HG02981 (cell line): ENCODE results near the gene RFT1.

Source experiments
- ATAC-seq: cut with Tn5 transposase; IDR thresholded peaks from one replicate; pipeline ENCODE4 v1.9.1; 2021; ENCODE audit warnings: mild to moderate bottlenecking, moderate library complexity; ENCODE audit not compliant: unreplicated experiment

The RFT1 gene

GRCh38 chr3:53092942-53093341 is 37.3 kb downstream of the RFT1 start:
- no peak for ATAC-seq

GRCh38 chr3:53092216-53092615 is 38.0 kb downstream of the RFT1 start:
- ATAC-seq, result no peak

- ATAC-seq, result no peak
Measured at GRCh38 chr3:53091011-53091410, 39.2 kb downstream of the RFT1 start.

GRCh38 chr3:53089511-53089910 is 40.7 kb downstream of the RFT1 start:
- ATAC-seq, result no peak

GRCh38 chr3:53085476-53085875 is 44.8 kb downstream of the RFT1 start:
- ATAC-seq, result no peak

- no peak for ATAC-seq
Measured at GRCh38 chr3:53084310-53085001, 45.8 kb downstream of the RFT1 start.

- no peak for ATAC-seq
Measured at GRCh38 chr3:53083949-53084309, 46.3 kb downstream of the RFT1 start.

GRCh38 chr3:53083521-53083920 is 46.7 kb downstream of the RFT1 start:
- no peak for ATAC-seq

GRCh38 chr3:53082736-53083135 is 47.5 kb downstream of the RFT1 start:
- no peak for ATAC-seq

- ATAC-seq, result no peak
Measured at GRCh38 chr3:53081318-53081717, 48.9 kb downstream of the RFT1 start.

- ATAC-seq, result no peak
Measured at GRCh38 chr3:53080612-53081205, 49.5 kb downstream of the RFT1 start.

- ATAC-seq, result no peak
Measured at GRCh38 chr3:53079791-53080555, 50.3 kb downstream of the RFT1 start.

GRCh38 chr3:53079147-53079546 is 51.1 kb downstream of the RFT1 start:
- no peak for ATAC-seq

- no peak for ATAC-seq
Measured at GRCh38 chr3:53078656-53079055, 51.6 kb downstream of the RFT1 start.

- no peak for ATAC-seq
Measured at GRCh38 chr3:53077476-53078220, 52.6 kb downstream of the RFT1 start.

GRCh38 chr3:53075743-53076140 is 54.5 kb downstream of the RFT1 start:
- no peak for ATAC-seq

GRCh38 chr3:53074761-53075742 is 55.2 kb downstream of the RFT1 start:
- ATAC-seq, result no peak

- ATAC-seq, result no peak
Measured at GRCh38 chr3:53074366-53074696, 55.9 kb downstream of the RFT1 start.

GRCh38 chr3:53073553-53074365 is 56.5 kb downstream of the RFT1 start:
- ATAC-seq, result no peak
